B cell (primary cell): ENCODE results near the gene PPFIA1. TPM values are rescaled to one million over a fixed set of nuclear protein-coding genes. Genes with fewer than 3 reads are reported as not detected.

ENCODE experiments used
- ATAC-seq: fragments of 200-7000 bp; cut with Tn5 transposase; one replicate; pipeline ENCODE4 v1.10.0; 2021; ENCODE audit warnings: low read depth, mild to moderate bottlenecking, moderate number of reproducible peaks, moderate library complexity
- CTCF ChIA-PET: fragments of 350-600 bp; sonication (Branson Sonifier 250); formaldehyde crosslinking; loops from one replicate; lab custom pipeline; 2021; ENCODE audit warnings: antibody characterized with exemption, inconsistent platforms; lab: Charles Lee
- POLR2A ChIA-PET: fragments of 350-600 bp; sonication (Branson Sonifier 250); formaldehyde crosslinking; loops from one replicate; lab custom pipeline; 2021; ENCODE audit warnings: antibody characterized with exemption; lab: Charles Lee
- DNase-seq: peaks from one replicate; pipeline ENCODE4 v3.0.0; 2013
- H2AFZ ChIP-seq: 2 replicates; pipeline ENCODE4 v1.6.1; 2012; ENCODE audit warnings: mild to moderate bottlenecking, low read depth, low read length; ENCODE audit not compliant: insufficient read depth, poor library complexity, severe bottlenecking
- H3K27ac ChIP-seq, 2 donors: 1 replicate in 1 of 2; 2 replicates in 1 of 2; pipeline ENCODE4 v1.5.1; 2012 to 2013; ENCODE audit warnings: low read length in 2 of 2, mild to moderate bottlenecking in 2 of 2, moderate library complexity in 1 of 2
- H3K27me3 ChIP-seq, 4 experiments: fragments of 200-600 bp in 1 of 4; sonication (generic) in 1 of 4; replicated peaks in 1 of 4; 1 replicate in 2 of 4; 2 replicates in 2 of 4; pipeline versions ENCODE4 v1.6.1 to v1.7.0; 2013 to 2016; ENCODE audit warnings: low read length in 3 of 4, mild to moderate bottlenecking in 2 of 4, mixed read lengths in 1 of 4, moderate library complexity in 1 of 4; ENCODE audit not compliant: insufficient read depth in 4 of 4, control insufficient read depth in 3 of 4; ENCODE audit errors: control extremely low read depth in 1 of 4
- H3K36me3 ChIP-seq, 2 experiments: replicated peaks in 1 of 2; 1 replicate in 1 of 2; 2 replicates in 1 of 2; pipeline versions ENCODE4 v1.6.1 to v1.7.1; 2013; ENCODE audit warnings: low read length in 1 of 2; ENCODE audit not compliant: insufficient read depth in 2 of 2, control insufficient read depth in 1 of 2; ENCODE audit errors: control extremely low read depth in 1 of 2, extremely low read depth in 1 of 2
- H3K4me1 ChIP-seq, 2 donors: fragments of 200-600 bp in 1 of 2; sonication (generic) in 1 of 2; 1 replicate in 1 of 2; 2 replicates in 1 of 2; pipeline versions ENCODE4 v1.5.1 to v1.6.1; 2013 to 2017; ENCODE audit warnings: low read length in 2 of 2; ENCODE audit not compliant: control insufficient read depth in 2 of 2, insufficient read depth in 2 of 2
- H3K4me2 ChIP-seq: replicated peaks from 2 replicates; pipeline ENCODE3; 2012; ENCODE audit warnings: mild to moderate bottlenecking, low read depth, low read length; ENCODE audit not compliant: poor library complexity, severe bottlenecking
- H3K4me3 ChIP-seq, 5 experiments: fragments of 200-600 bp in 1 of 5; sonication (generic) in 1 of 5; 1 replicate in 3 of 5; 2 replicates in 2 of 5; pipeline versions ENCODE4 v1.5.1 to v1.7.0; 2011 to 2016; ENCODE audit warnings: low read length in 4 of 5, mild to moderate bottlenecking in 4 of 5, low read depth in 2 of 5, control low read depth in 1 of 5, moderate library complexity in 1 of 5; ENCODE audit not compliant: insufficient read depth in 1 of 5; ENCODE audit errors: control extremely low read depth in 1 of 5, extremely low read depth in 1 of 5
- H3K79me2 ChIP-seq: fragments of 200-600 bp; sonication (generic); one replicate; pipeline ENCODE4 v1.6.0; 2016; ENCODE audit warnings: low read length; ENCODE audit not compliant: control insufficient read depth, insufficient read depth
- H3K9ac ChIP-seq: fragments of 200-600 bp; sonication (generic); 2 replicates; pipeline ENCODE4 v1.6.1; 2017; ENCODE audit warnings: mild to moderate bottlenecking, low read length, moderate library complexity
- H3K9me3 ChIP-seq, 3 donors: one replicate each; pipeline versions ENCODE4 v1.6.1 to v1.7.1; 2013; ENCODE audit warnings: low read length in 2 of 3; ENCODE audit not compliant: control insufficient read depth in 2 of 3, insufficient read depth in 1 of 3; ENCODE audit errors: control extremely low read depth in 1 of 3
- H4K20me1 ChIP-seq: 2 replicates; pipeline ENCODE4 v1.6.0; 2012; ENCODE audit warnings: mild to moderate bottlenecking, low read length; ENCODE audit not compliant: insufficient read depth, control insufficient read depth, poor library complexity, severe bottlenecking
- H3K27ac Mint-ChIP-seq: one replicate; pipeline ENCODE4 v1.8.0; 2021; ENCODE audit warnings: mixed read lengths
- H3K27me3 Mint-ChIP-seq: one replicate; pipeline ENCODE4 v1.8.0; 2021; ENCODE audit warnings: mixed read lengths
- H3K4me1 Mint-ChIP-seq: one replicate; pipeline ENCODE4 v1.8.0; 2021; ENCODE audit warnings: mixed read lengths
- H3K4me3 Mint-ChIP-seq: one replicate; pipeline ENCODE4 v1.8.0; 2021; ENCODE audit warnings: mixed read lengths
- H3K9me3 Mint-ChIP-seq: one replicate; pipeline ENCODE4 v1.8.0; 2022; ENCODE audit warnings: mixed read lengths; ENCODE audit not compliant: insufficient read depth
- CTCF ChIP-seq: fragments of 200-600 bp; IDR thresholded peaks from one replicate; pipeline ENCODE4 v1.8.0; 2022; ENCODE audit warnings: antibody characterized with exemption, mild to moderate bottlenecking
- EZH2 ChIP-seq: IDR thresholded peaks from 2 replicates; pipeline ENCODE4 v1.6.1; 2012; ENCODE audit warnings: borderline replicate concordance, low read depth, mild to moderate bottlenecking, moderate library complexity, low read length; ENCODE audit not compliant: insufficient read depth, poor library complexity, severe bottlenecking
- WGBS: methylation state at CpG from one replicate; pipeline ENCODE4 v1.1.5; 2013; ENCODE audit warnings: missing lambda C conversion rate; ENCODE audit not compliant: insufficient coverage; 5-methylcytosine and 5-hydroxymethylcytosine counted together
- intact Hi-C: fragments of 100-400 bp; cut with micrococcal nuclease; formaldehyde crosslinking; loops from one replicate; pipeline ENCODE4 v1.10.0; 2022
- polyA plus RNA-seq: library from polyadenylated mRNA; depleted of rRNA; stranded (reverse); fragments of >200 nt; gene quantifications from 2 replicates; pipeline ENCODE4 v1.2.3, GENCODE V29; 2012
- total RNA-seq, 2 donors: library from RNA; stranded (reverse); fragments of 120-200 nt in 1 of 2; gene quantifications; 1 replicate in 1 of 2; 2 replicates in 1 of 2; pipeline versions ENCODE4 v1.2.3 to v1.2.4, GENCODE V29; 2013 to 2022

PPFIA1 gene
- total and polyA plus RNA-seq, 2 donors (not counting 1 experiment from before 2014, with no cell fraction given), result 21.8 to 70.4 TPM

- 91% methylated on average over 7 of the region's 11 CpGs for WGBS
- Histone ChIP-seq H3K4me1 (no peaks in the 10 kb centered on the region), H3K4me2 (no peak overlapping the region), H2AFZ (no peak overlapping the region), H3K27me3 (peaks cover 0 to 3% (median 0%) of the 10 kb centered on the region in 4 experiments), H3K36me3 (peaks cover 0 to 19% of the 10 kb centered on the region in 2 experiments), H3K79me2 (no peaks in the 10 kb centered on the region), H3K4me3 (no peak overlapping the region), H3K27ac (no peak overlapping the region), H3K9ac (no peak overlapping the region), H4K20me1 (no peaks in the 10 kb centered on the region), H3K9me3 (no peaks in the 10 kb centered on the region)
- ATAC-seq, result no peak
- Mint-ChIP-seq H3K27ac (no peak overlapping the region), H3K27me3 (peaks cover 3% of the 10 kb centered on the region), H3K4me1 (no peaks in the 10 kb centered on the region), H3K9me3 (no peaks in the 10 kb centered on the region), H3K4me3 (no peak overlapping the region)
- CTCF ChIA-PET, result no interaction called here
- TF ChIP-seq CTCF, result no peak
- TF ChIP-seq EZH2, result no peak
- no peak for DNase-seq
- POLR2A ChIA-PET, result no interaction called here
- intact Hi-C loops, result no loop called here
These were observed 113.4 kb downstream of the PPFIA1 start for GRCh38 chr11:70383664-70384565.

- H3K79me2 ChIP-seq, result no peaks in the 10 kb centered on the region
- no peak overlapping the region for H3K9ac ChIP-seq
- H3K4me2 ChIP-seq, result no peak overlapping the region
- Mint-ChIP-seq H3K27me3 (peaks cover 8% of the 10 kb centered on the region), H3K9me3 (no peaks in the 10 kb centered on the region), H3K4me3 (no peak overlapping the region), H3K4me1 (no peaks in the 10 kb centered on the region), H3K27ac (no peak overlapping the region)
- POLR2A ChIA-PET, result no interaction called here
- H3K4me1 ChIP-seq, result no peaks in the 10 kb centered on the region
- ATAC-seq, result no peak
- H3K4me3 ChIP-seq, result no peak overlapping the region
- intact Hi-C loops, result no loop called here
- H3K27ac ChIP-seq, result no peak overlapping the region
- no peaks in the 10 kb centered on the region for H4K20me1 ChIP-seq
- TF ChIP-seq EZH2 (no peak), CTCF (no peak)
- CTCF ChIA-PET, result interaction anchor here (0.6 kb wide), 1 partner anchor 23 kb away, joined by 3 read pairs; no protein-coding TSS in a partner anchor
- whole genome bisulfite sequencing, result 97% methylated on average over 17 of the region's 18 CpGs
- no peak overlapping the region for H2AFZ ChIP-seq
- H3K9me3 ChIP-seq, result no peaks in the 10 kb centered on the region
- H3K27me3 ChIP-seq, result peaks cover 0 to 5% (median 2%) of the 10 kb centered on the region in 4 experiments
- peaks cover 0 to 18% of the 10 kb centered on the region in 2 experiments for H3K36me3 ChIP-seq
- DNase-seq, result no peak
These were observed 114.2 kb downstream of the PPFIA1 start for GRCh38 chr11:70384566-70385152.
